Spleen (tissue), 11 donors: Measurements from ENCODE around the gene SYNJ2. TPM values are rescaled to one million over a fixed set of nuclear protein-coding genes. Genes with fewer than 3 reads are reported as not detected.

Experiments used
- DNase-seq: peaks from one replicate; pipeline ENCODE4 v3.0.0-alpha.2; 2020
- H3K27ac ChIP-seq, 8 donors: fragments of 200-600 bp; sonication (generic) in 7 of 8; 1 replicate in 4 of 8; 2 replicates in 4 of 8; pipeline versions ENCODE4 v1.5.0 to v1.8.0; 2016 to 2021; ENCODE audit warnings: inconsistent platforms in 4 of 8, mild to moderate bottlenecking in 4 of 8, moderate library complexity in 1 of 8
- H3K27me3 ChIP-seq, 7 donors: fragments of 200-600 bp; sonication (generic) in 6 of 7; replicated peaks in 1 of 7; 1 replicate in 4 of 7; 2 replicates in 3 of 7; pipeline versions ENCODE4 v1.5.0 to v1.8.0; 2016 to 2021; ENCODE audit warnings: inconsistent platforms in 3 of 7, mild to moderate bottlenecking in 1 of 7
- H3K36me3 ChIP-seq, 6 donors: fragments of 200-600 bp; sonication (generic) in 5 of 6; 1 replicate in 4 of 6; 2 replicates in 2 of 6; pipeline versions ENCODE4 v1.5.0 to v1.8.0; 2016 to 2021; ENCODE audit warnings: inconsistent platforms in 2 of 6
- H3K4me1 ChIP-seq, 6 donors: fragments of 200-600 bp; sonication (generic) in 5 of 6; 1 replicate in 3 of 6; 2 replicates in 3 of 6; pipeline versions ENCODE4 v1.5.0 to v1.8.0; 2016 to 2021; ENCODE audit warnings: inconsistent platforms in 3 of 6
- H3K4me3 ChIP-seq, 8 donors: fragments of 200-600 bp; sonication (generic) in 7 of 8; 1 replicate in 4 of 8; 2 replicates in 4 of 8; pipeline versions ENCODE4 v1.5.0 to v1.8.0; 2016 to 2021; ENCODE audit warnings: inconsistent platforms in 4 of 8, mild to moderate bottlenecking in 4 of 8, moderate library complexity in 2 of 8
- H3K9me3 ChIP-seq, 8 donors: fragments of 200-600 bp; sonication (generic) in 7 of 8; 1 replicate in 4 of 8; 2 replicates in 4 of 8; pipeline versions ENCODE4 v1.5.0 to v1.8.0; 2016 to 2021; ENCODE audit warnings: inconsistent platforms in 4 of 8
- CTCF ChIP-seq, 11 experiments: fragments of 200-600 bp in 7 of 11; fragments of 450-650 bp in 4 of 11; sonication (generic) in 4 of 11; IDR thresholded peaks in 8 of 11; conservative IDR thresholded peaks in 3 of 11; 1 replicate in 7 of 11; 2 replicates in 4 of 11; pipeline versions ENCODE4 v1.4.0 to v1.8.0; 2016 to 2021; ENCODE audit warnings: antibody characterized with exemption in 11 of 11, inconsistent platforms in 4 of 11, mild to moderate bottlenecking in 1 of 11
- POLR2A ChIP-seq, 3 donors: fragments of 450-650 bp; IDR thresholded peaks; one replicate each; pipeline ENCODE4 v1.5.1; 2017; ENCODE audit warnings: antibody characterized with exemption in 3 of 3, mild to moderate bottlenecking in 1 of 3
- POLR2AphosphoS5 ChIP-seq, 3 donors: sonication (generic); formaldehyde crosslinking; IDR thresholded peaks; one replicate each; pipeline ENCODE4 v1.5.1; 2017; ENCODE audit warnings: antibody characterized with exemption in 3 of 3
- WGBS, 5 donors: extraction: QIAGEN DNeasy Blood & Tissue Kit in 3 of 5; methylation state at CpG; one replicate each; pipeline versions ENCODE4 v1.1.5 to v1.1.7; 2013 to 2018; 5-methylcytosine and 5-hydroxymethylcytosine counted together
- intact Hi-C: fragments of 100-400 bp; cut with DNase I; formaldehyde crosslinking; loops from one replicate; pipeline ENCODE4 v1.15.0; 2023; ENCODE audit warnings: low total_unique reads
- polyA plus RNA-seq, 3 donors: library from polyadenylated mRNA; stranded (reverse); fragments of 200-250 nt; gene quantifications; one replicate each; pipeline ENCODE4 v1.2.1, GENCODE V29; 2013
- total RNA-seq, 7 donors: library from RNA; depleted of rRNA in 3 of 7; stranded (reverse); fragments of >200 nt in 3 of 7; fragmentation: NEBNext Ultra II Directional in 4 of 7; extraction: Animal tissue kit (Norgen Biotek cat#: 25700) in 4 of 7; gene quantifications; one replicate each; pipeline versions ENCODE4 v1.1.0 to v1.2.1, GENCODE V29; 2016 to 2021
- donor health status: healthy with polysubstance abuse.
- donor health status: DM: no; HTN: no; CAD: no; lungs with moderate emphysema.
- donor health status: DM: no; HTN: no; CAD: no.
- donor health status: Bipolar disorder and iron deficiency.
- donor health status: healthy.
- donor health status: DM: no; HTN: no; CAD: no.
- donor health status: DM: yes; HTN: yes; CAD: no.

Gene SYNJ2
- total and polyA plus RNA-seq, 10 donors = 2.4 to 34.0 (median 9.2) TPM

GRCh38 chr6:157999168-158000051 is 17.7 kb downstream of the SYNJ2 start:
- Histone ChIP-seq H3K9me3 (no peaks in the 10 kb centered on the region), H3K4me1 (peaks cover 0 to 29% (median 17%) of the 10 kb centered on the region in 6 donors), H3K4me3 (no peak overlapping the region), H3K27me3 (no peaks in the 10 kb centered on the region), H3K27ac (no peak overlapping the region), H3K36me3 (peaks cover 0 to 7% (median 0%) of the 10 kb centered on the region in 6 donors)
- intact Hi-C loops = no loop called here
- 87 to 97% (median 94%) methylated on average over 11 to 12 of the region's 12 CpGs for WGBS, 5 donors
- DNase-seq = peak; percentile 69
- no peak for TF ChIP-seq POLR2AphosphoS5 (IDR thresholded peaks at IDR 0.05)
- no peak for TF ChIP-seq CTCF (IDR thresholded peaks at IDR 0.05 in 8 of 11, conservative IDR thresholded peaks at IDR 0.05 in 3 of 11)
- no peak for TF ChIP-seq POLR2A (IDR thresholded peaks at IDR 0.05)

GRCh38 chr6:158000530-158001307 is 19.1 kb downstream of the SYNJ2 start:
- Histone ChIP-seq H3K4me1 (peaks cover 0 to 37% (median 20%) of the 10 kb centered on the region in 6 donors), H3K27me3 (no peaks in the 10 kb centered on the region), H3K4me3 (no peak overlapping the region), H3K36me3 (peaks cover 0 to 7% (median 0%) of the 10 kb centered on the region in 6 donors), H3K9me3 (no peaks in the 10 kb centered on the region), H3K27ac (no peak overlapping the region)
- peak; percentile 49 for DNase-seq
- TF ChIP-seq POLR2A (IDR thresholded peaks at IDR 0.05) = no peak
- TF ChIP-seq POLR2AphosphoS5 (IDR thresholded peaks at IDR 0.05) = no peak
- TF ChIP-seq CTCF (IDR thresholded peaks at IDR 0.05 in 8 of 11, conservative IDR thresholded peaks at IDR 0.05 in 3 of 11) = no peak
- 86 to 94% (median 89%) methylated on average over 17 of the region's 17 CpGs for WGBS, 5 donors
- intact Hi-C loops = no loop called here

GRCh38 chr6:158002249-158002950 is 20.7 kb downstream of the SYNJ2 start:
- H3K9me3 ChIP-seq = no peaks in the 10 kb centered on the region
- intact Hi-C loops = no loop called here
- WGBS, 5 donors = 82 to 88% (median 83%) methylated on average over 6 of the region's 6 CpGs
- H3K27me3 ChIP-seq = no peaks in the 10 kb centered on the region
- peaks cover 0 to 43% (median 20%) of the 10 kb centered on the region in 6 donors for H3K4me1 ChIP-seq
- peaks cover 0 to 5% (median 0%) of the 10 kb centered on the region in 6 donors for H3K36me3 ChIP-seq
- TF ChIP-seq CTCF (IDR thresholded peaks at IDR 0.05 in 8 of 11, conservative IDR thresholded peaks at IDR 0.05 in 3 of 11) (no peak), POLR2A (IDR thresholded peaks at IDR 0.05) (no peak), POLR2AphosphoS5 (IDR thresholded peaks at IDR 0.05) (no peak)
- H3K4me3 ChIP-seq = no peak overlapping the region
- peak; percentile 46 for DNase-seq
- H3K27ac ChIP-seq = peak overlapping the region in 7 of 8 donors; percentile 2 to 70 (median 41)
